Glutamatergic neuron (in vitro differentiated cells): Measurements from ENCODE around the gene PIP5K1C. TPM values are rescaled to one million over a fixed set of nuclear protein-coding genes. Genes with fewer than 3 reads are reported as not detected.

Source experiments
- DNase-seq: peaks from one replicate; pipeline ENCODE4 v3.0.0; 2022
- H3K27ac Mint-ChIP-seq: one replicate; pipeline ENCODE4 v1.8.0; 2020; ENCODE audit warnings: mild to moderate bottlenecking, mixed read lengths, inconsistent platforms; ENCODE audit not compliant: unreplicated experiment
- H3K27me3 Mint-ChIP-seq: one replicate; pipeline ENCODE4 v1.8.0; 2020; ENCODE audit warnings: mild to moderate bottlenecking, moderate library complexity, mixed read lengths, inconsistent platforms; ENCODE audit not compliant: unreplicated experiment
- H3K36me3 Mint-ChIP-seq: one replicate; pipeline ENCODE4 v1.8.0; 2020; ENCODE audit warnings: mild to moderate bottlenecking, mixed read lengths, inconsistent platforms; ENCODE audit not compliant: unreplicated experiment
- H3K4me1 Mint-ChIP-seq: one replicate; pipeline ENCODE4 v1.8.0; 2020; ENCODE audit warnings: mild to moderate bottlenecking, low read depth, mixed read lengths, inconsistent platforms; ENCODE audit not compliant: unreplicated experiment
- H3K4me3 Mint-ChIP-seq: one replicate; pipeline ENCODE4 v1.8.0; 2020; ENCODE audit warnings: mild to moderate bottlenecking, mixed read lengths, inconsistent platforms; ENCODE audit not compliant: unreplicated experiment
- H3K9me3 Mint-ChIP-seq: one replicate; pipeline ENCODE4 v1.8.0; 2020; ENCODE audit warnings: mild to moderate bottlenecking, moderate library complexity, mixed read lengths, inconsistent platforms; ENCODE audit not compliant: unreplicated experiment
- CTCF ChIP-seq: fragments of 200-600 bp; sonication (generic); IDR thresholded peaks from one replicate; pipeline ENCODE4 v1.5.0; 2021; ENCODE audit not compliant: partially characterized antibody, unreplicated experiment
- total RNA-seq: library from RNA; stranded (reverse); fragmentation: NEBNext Ultra II Directional; extraction: Animal tissue kit (Norgen Biotek cat#: 25700); gene quantifications from one replicate; pipeline ENCODE4 v1.2.1, GENCODE V29; 2021; ENCODE audit not compliant: unreplicated experiment

The PIP5K1C gene
- total RNA-seq, 1 donor from 2014 or later: 169 TPM

GRCh38 chr19:3721887-3722442, 21.7 kb upstream of the PIP5K1C start:
- Mint-ChIP-seq H3K9me3 (peaks cover 2% of the 10 kb centered on the region), H3K4me1 (no peaks in the 10 kb centered on the region), H3K4me3 (no peak overlapping the region), H3K27me3 (peaks cover 3% of the 10 kb centered on the region), H3K27ac (no peak overlapping the region), H3K36me3 (no peaks in the 10 kb centered on the region)
- no peak for TF ChIP-seq CTCF
- DNase-seq: no peak

DNA sequence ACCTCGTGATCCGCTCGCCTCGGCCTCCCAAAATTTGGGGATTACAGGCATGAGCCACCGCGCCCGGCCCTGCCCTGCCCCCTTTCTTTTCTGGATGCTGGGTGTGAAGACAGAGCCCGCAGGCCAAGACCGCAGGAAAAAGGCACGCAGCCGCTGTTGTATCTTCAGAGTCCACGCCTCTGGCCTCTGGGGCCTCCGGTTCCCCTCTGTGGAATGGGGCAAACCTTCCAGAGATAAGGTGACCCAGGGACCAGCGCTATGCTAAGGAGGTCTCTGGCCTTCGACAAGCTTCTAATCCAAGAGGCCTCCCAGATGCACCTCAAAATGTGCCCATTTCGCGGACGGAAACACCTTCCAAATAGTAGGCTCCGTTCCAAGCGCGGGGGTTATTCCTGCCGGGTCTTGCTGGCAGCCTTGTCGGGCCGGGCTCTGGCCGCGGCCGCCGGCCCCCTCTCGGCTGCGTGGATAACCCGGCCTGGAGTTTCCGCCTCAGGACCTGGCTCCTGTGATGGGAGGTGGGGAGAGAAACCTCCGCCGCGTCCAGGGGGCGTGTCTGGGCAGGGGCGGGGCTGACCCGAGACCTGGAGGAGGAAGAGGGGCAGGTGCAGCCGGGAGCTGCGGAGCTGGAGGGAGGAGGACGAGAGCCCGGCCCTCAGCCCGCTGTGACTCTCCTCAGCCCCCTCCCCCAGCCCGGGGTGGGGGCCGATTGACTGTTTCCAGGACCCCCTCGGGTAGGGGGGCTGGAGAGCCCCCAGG, 21.0 kb upstream of the PIP5K1C start:
- peak; percentile 97 for DNase-seq
- H3K4me3 Mint-ChIP-seq: no peak overlapping the region
- no peaks in the 10 kb centered on the region for H3K36me3 Mint-ChIP-seq
- no peaks in the 10 kb centered on the region for H3K4me1 Mint-ChIP-seq
- no peak overlapping the region for H3K27ac Mint-ChIP-seq
- no peak for TF ChIP-seq CTCF
- peaks cover 5% of the 10 kb centered on the region for H3K27me3 Mint-ChIP-seq
- peaks cover 2% of the 10 kb centered on the region for H3K9me3 Mint-ChIP-seq

GRCh38 chr19:3720349-3720917, 20.2 kb upstream of the PIP5K1C start:
- Mint-ChIP-seq H3K4me3 (no peak overlapping the region), H3K9me3 (peaks cover 2% of the 10 kb centered on the region), H3K27me3 (peaks cover 5% of the 10 kb centered on the region), H3K4me1 (no peaks in the 10 kb centered on the region), H3K27ac (no peak overlapping the region), H3K36me3 (no peaks in the 10 kb centered on the region)
- DNase-seq: no peak
- no peak for TF ChIP-seq CTCF

DNA sequence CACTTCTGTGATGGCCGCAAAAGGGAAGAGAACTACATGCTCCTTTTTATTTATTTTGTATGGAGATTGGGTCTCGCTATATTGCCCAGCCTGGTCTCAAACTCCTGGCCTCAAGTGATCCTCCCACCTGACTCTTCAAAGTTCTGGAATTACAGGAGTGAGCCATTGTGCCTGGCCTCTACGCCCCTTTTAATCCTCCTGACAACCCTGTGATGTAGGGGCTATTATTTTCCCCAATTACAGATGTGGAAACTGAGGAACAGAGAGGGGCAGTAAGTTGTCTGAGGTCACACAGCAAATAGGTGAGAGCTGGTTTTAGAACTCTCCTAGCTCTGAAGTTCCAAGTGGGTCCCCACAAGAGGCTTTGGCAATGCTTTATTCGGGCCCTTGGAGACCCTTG, 19.6 kb upstream of the PIP5K1C start:
- Mint-ChIP-seq H3K27ac (no peak overlapping the region), H3K4me1 (no peaks in the 10 kb centered on the region), H3K4me3 (no peak overlapping the region), H3K27me3 (peaks cover 5% of the 10 kb centered on the region), H3K9me3 (peaks cover 4% of the 10 kb centered on the region), H3K36me3 (no peaks in the 10 kb centered on the region)
- no peak for DNase-seq
- no peak for TF ChIP-seq CTCF

GRCh38 chr19:3716147-3716668, 15.9 kb upstream of the PIP5K1C start:
- Mint-ChIP-seq H3K36me3 (no peaks in the 10 kb centered on the region), H3K27me3 (peaks cover 4% of the 10 kb centered on the region), H3K4me3 (no peak overlapping the region), H3K9me3 (peaks cover 3% of the 10 kb centered on the region), H3K4me1 (no peaks in the 10 kb centered on the region), H3K27ac (no peak overlapping the region)
- no peak for DNase-seq
- no peak for TF ChIP-seq CTCF
